Small intestine (tissue), 7 donors: Measurements from ENCODE around the gene NTN5. TPM values are rescaled to one million over a fixed set of nuclear protein-coding genes. Genes with fewer than 3 reads are reported as not detected.

Experiments used
- DNase-seq, 2 donors: peaks; one replicate each; pipeline versions ENCODE4 v3.0.0 to v3.0.0-alpha.2; 2013
- FAIRE-seq: peaks from 2 replicates; lab custom pipeline; 2012; peaks lifted over from hg19 to GRCh38; lab: Jason Lieb, UNC
- H3K27ac ChIP-seq, 3 donors: one replicate each; pipeline ENCODE4 v1.5.1; 2013; ENCODE audit warnings: low read length in 2 of 3, mild to moderate bottlenecking in 2 of 3, control low read depth in 1 of 3, inconsistent platforms in 1 of 3, low read depth in 1 of 3, moderate library complexity in 1 of 3
- H3K27me3 ChIP-seq, 3 donors: one replicate each; pipeline ENCODE4 v1.6.1; 2013; ENCODE audit warnings: low read length in 3 of 3, inconsistent platforms in 1 of 3; ENCODE audit not compliant: control insufficient read depth in 3 of 3, insufficient read depth in 3 of 3
- H3K36me3 ChIP-seq, 3 donors: one replicate each; pipeline ENCODE4 v1.6.1; 2013; ENCODE audit warnings: low read length in 3 of 3, inconsistent platforms in 1 of 3, low read depth in 1 of 3, mild to moderate bottlenecking in 1 of 3, moderate library complexity in 1 of 3; ENCODE audit not compliant: control insufficient read depth in 3 of 3, insufficient read depth in 2 of 3
- H3K4me1 ChIP-seq, 3 donors: one replicate each; pipeline ENCODE4 v1.6.1; 2013; ENCODE audit warnings: low read length in 2 of 3, inconsistent platforms in 1 of 3, low read depth in 1 of 3, mild to moderate bottlenecking in 1 of 3, moderate library complexity in 1 of 3; ENCODE audit not compliant: control insufficient read depth in 3 of 3, insufficient read depth in 2 of 3
- H3K4me3 ChIP-seq, 3 donors: one replicate each; pipeline ENCODE4 v1.5.1; 2013; ENCODE audit warnings: low read length in 3 of 3, control low read depth in 1 of 3, inconsistent platforms in 1 of 3, low read depth in 1 of 3, mild to moderate bottlenecking in 1 of 3, moderate library complexity in 1 of 3
- H3K9me3 ChIP-seq, 2 donors: one replicate each; pipeline ENCODE4 v1.6.1; 2013; ENCODE audit warnings: low read depth in 1 of 2, low read length in 1 of 2; ENCODE audit not compliant: control insufficient read depth in 2 of 2, insufficient read depth in 1 of 2
- WGBS, 3 donors: extraction: QIAGEN DNeasy Blood & Tissue Kit; methylation state at CpG; one replicate each; pipeline ENCODE4 v1.1.7; 2013; 5-methylcytosine and 5-hydroxymethylcytosine counted together
- polyA plus RNA-seq, 4 donors: library from polyadenylated mRNA; stranded (reverse) in 3 of 4; unstranded in 1 of 4; fragments of 200-250 nt in 3 of 4; fragments of 120-200 nt in 1 of 4; gene quantifications; one replicate each; pipeline versions ENCODE4 v1.2.1 to v1.2.3, GENCODE V29; 2013
- donor health status: healthy with polysubstance abuse.
- donor health status: control.
- donor health status: control.
- donor health status: Bipolar disorder and iron deficiency.
- donor health status: healthy.

NTN5 gene
- polyA plus RNA-seq, 4 donors = 0.24 to 0.32 TPM; not detected in 2

- H3K36me3 ChIP-seq = peaks cover 0 to 10% (median 0%) of the 10 kb centered on the region in 3 donors
- peaks cover 0 to 61% (median 16%) of the 10 kb centered on the region in 3 donors for H3K4me1 ChIP-seq
- H3K9me3 ChIP-seq = no peaks in the 10 kb centered on the region
- peak overlapping the region in 2 of 3 donors; percentile 33 to 97 for H3K27ac ChIP-seq
- DNase-seq = peak; percentile 37 to 69
- FAIRE-seq = no peak
- H3K27me3 ChIP-seq = no peaks in the 10 kb centered on the region
- peak overlapping the region in 1 of 3 donors; percentile 27 for H3K4me3 ChIP-seq
- 11 to 24% (median 19%) methylated on average over 12 to 24 of the region's 24 CpGs for WGBS, 3 donors
These were observed 43.9 kb upstream of the NTN5 start for GRCh38 chr19:48716562-48717291.

- Histone ChIP-seq H3K36me3 (peaks cover 0 to 14% (median 0%) of the 10 kb centered on the region in 3 donors), H3K4me3 (peak overlapping the region in 2 of 3 donors; percentile 72 to 89), H3K27me3 (no peaks in the 10 kb centered on the region), H3K4me1 (peaks cover 0 to 61% (median 16%) of the 10 kb centered on the region in 3 donors), H3K9me3 (peaks cover 0 to 5% of the 10 kb centered on the region in 2 donors), H3K27ac (peak overlapping the region; percentile 81 to 97 (median 86))
- FAIRE-seq (no peak), DNase-seq (peak; percentile 53 to 70)
- WGBS, 3 donors = 13 to 41% (median 35%) methylated on average over 17 to 19 of the region's 19 CpGs
These were observed 42.9 kb upstream of the NTN5 start for GRCh38 chr19:48715681-48716171.

GRCh38 chr19:48714759-48715675, 42.2 kb upstream of the NTN5 start:
- Histone ChIP-seq H3K36me3 (peaks cover 0 to 16% (median 0%) of the 10 kb centered on the region in 3 donors), H3K4me3 (peak overlapping the region; percentile 31 to 89 (median 72)), H3K9me3 (peaks cover 0 to 5% of the 10 kb centered on the region in 2 donors), H3K27ac (peak overlapping the region; percentile 81 to 97 (median 86)), H3K27me3 (no peaks in the 10 kb centered on the region), H3K4me1 (peaks cover 0 to 56% (median 16%) of the 10 kb centered on the region in 3 donors)
- peak; percentile 88 to 90 for DNase-seq
- WGBS, 3 donors = 15 to 41% (median 23%) methylated on average over 26 of the region's 26 CpGs
- no peak for FAIRE-seq

- H3K4me3 ChIP-seq = peak overlapping the region; percentile 60 to 89 (median 72)
- 0 to 1% (median 0%) methylated on average over 62 to 67 of the region's 67 CpGs for WGBS, 3 donors
- H3K27ac ChIP-seq = peak overlapping the region; percentile 81 to 97 (median 86)
- peaks cover 0 to 47% (median 16%) of the 10 kb centered on the region in 3 donors for H3K4me1 ChIP-seq
- DNase-seq (peak; percentile 100), FAIRE-seq (no peak)
- peaks cover 0 to 5% of the 10 kb centered on the region in 2 donors for H3K9me3 ChIP-seq
- no peaks in the 10 kb centered on the region for H3K27me3 ChIP-seq
- peaks cover 0 to 17% (median 0%) of the 10 kb centered on the region in 3 donors for H3K36me3 ChIP-seq
These were observed 41.3 kb upstream of the NTN5 start for GRCh38 chr19:48713864-48714755.

GRCh38 chr19:48713041-48713863, 40.4 kb upstream of the NTN5 start:
- Histone ChIP-seq H3K27ac (peak overlapping the region in 2 of 3 donors; percentile 80 to 86), H3K36me3 (peaks cover 0 to 17% (median 0%) of the 10 kb centered on the region in 3 donors), H3K9me3 (peaks cover 0 to 8% of the 10 kb centered on the region in 2 donors), H3K4me3 (peak overlapping the region; percentile 60 to 81 (median 60)), H3K4me1 (peaks cover 0 to 40% (median 16%) of the 10 kb centered on the region in 3 donors), H3K27me3 (no peaks in the 10 kb centered on the region)
- no peak for FAIRE-seq
- peak in 1 of 2 donors; percentile 44 for DNase-seq
- WGBS, 3 donors = 12 to 18% (median 13%) methylated on average over 23 to 25 of the region's 25 CpGs

DNA sequence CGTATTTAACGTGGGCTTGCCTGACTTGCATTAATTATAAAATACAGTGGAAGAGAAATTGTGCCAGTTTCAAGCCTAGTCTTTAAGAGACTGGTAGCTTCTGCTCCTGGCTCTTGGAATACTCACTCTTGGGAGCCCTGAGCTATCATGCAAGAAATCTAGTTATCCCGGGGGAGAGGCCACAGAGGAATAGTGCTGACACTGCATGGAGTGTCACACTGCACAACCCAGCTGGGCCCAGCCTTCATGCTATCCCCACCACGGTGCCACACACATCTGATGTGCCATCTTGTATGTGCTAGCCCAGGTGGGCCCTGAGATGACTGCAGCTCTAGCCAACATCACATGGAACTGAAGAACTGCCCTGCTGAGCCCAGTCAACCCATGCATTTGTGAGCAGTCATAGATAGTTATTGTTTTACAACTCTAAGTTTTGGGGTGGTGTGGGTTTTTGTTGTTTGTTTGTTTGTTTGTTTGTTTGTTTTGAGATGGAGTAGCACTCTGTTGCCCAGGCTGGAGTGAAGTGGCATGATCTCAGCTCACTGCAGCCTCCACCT, 38.4 kb upstream of the NTN5 start:
- H3K27me3 ChIP-seq = no peaks in the 10 kb centered on the region
- no peak overlapping the region for H3K4me3 ChIP-seq
- H3K4me1 ChIP-seq = peaks cover 0 to 26% (median 16%) of the 10 kb centered on the region in 3 donors
- no peak for DNase-seq
- peaks cover 0 to 17% (median 0%) of the 10 kb centered on the region in 3 donors for H3K36me3 ChIP-seq
- FAIRE-seq = no peak
- WGBS, 3 donors = 94 to 96% (median 94%) methylated on average over 4 of the region's 4 CpGs
- no peak overlapping the region for H3K27ac ChIP-seq
- H3K9me3 ChIP-seq = peaks cover 0 to 8% of the 10 kb centered on the region in 2 donors

DNA sequence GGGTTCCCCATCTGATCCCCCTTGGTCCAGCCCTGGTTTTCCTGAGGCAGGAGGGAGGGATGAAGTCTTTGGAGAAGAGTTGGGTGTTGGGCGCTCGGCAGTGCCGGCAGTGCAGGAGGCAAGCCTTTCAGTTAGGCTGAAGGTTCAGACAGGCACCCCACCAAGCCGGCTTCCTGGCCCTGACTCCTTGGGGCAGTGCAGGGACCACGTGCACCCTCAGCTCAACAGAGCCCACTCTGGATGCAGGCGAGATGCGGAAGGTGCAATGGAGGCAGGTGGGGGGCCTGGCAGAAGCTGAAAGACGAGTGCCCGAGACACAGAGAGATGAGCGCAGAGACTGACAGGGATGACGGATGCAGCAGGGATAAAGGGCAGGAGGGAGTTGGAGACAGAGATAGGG, 35.7 kb upstream of the NTN5 start:
- WGBS, 3 donors = 72 to 88% (median 78%) methylated on average over 11 of the region's 11 CpGs
- DNase-seq (no peak), FAIRE-seq (no peak)
- Histone ChIP-seq H3K27ac (no peak overlapping the region), H3K9me3 (peaks cover 0 to 13% of the 10 kb centered on the region in 2 donors), H3K4me3 (no peak overlapping the region), H3K27me3 (no peaks in the 10 kb centered on the region), H3K36me3 (peaks cover 2 to 26% (median 2%) of the 10 kb centered on the region in 3 donors), H3K4me1 (peaks cover 0 to 12% (median 8%) of the 10 kb centered on the region in 3 donors)
